IMR-90 (cell line): ENCODE measurements around the gene LIPE. TPM values are rescaled to one million over a fixed set of nuclear protein-coding genes. Genes with fewer than 3 reads are reported as not detected.
A peak's percentile ranks its signal among the peaks of the same experiment; 100 is the strongest.

Experiments used
- ATAC-seq: fragments of 200-7000 bp; cut with Tn5 transposase; 2 replicates; pipeline ENCODE4 v1.9.1; 2020; ENCODE audit warnings: low read depth, mild to moderate bottlenecking, moderate library complexity
- BruUV-seq: library from RNA; stranded (reverse); fragments of 400-500 nt; replicated peaks from 2 replicates; lab custom pipeline; 2021; lab: Mats Ljungman, UMichigan
- CTCF ChIA-PET: fragments of 300-600 bp; formaldehyde crosslinking; extraction: SDS; loops from one replicate; lab custom pipeline; 2021; ENCODE audit warnings: antibody characterized with exemption; lab: Yijun Ruan, JAX
- POLR2A ChIA-PET: fragments of 300-600 bp; sonication (Branson Sonifier 250); formaldehyde crosslinking; loops from one replicate; lab custom pipeline; 2022; ENCODE audit warnings: antibody characterized with exemption; ENCODE audit not compliant: unreplicated experiment; lab: Charles Lee
- DNase-seq: peaks from one replicate; pipeline ENCODE4 v3.0.0; 2013
- H2AFZ ChIP-seq: replicated peaks from 2 replicates; pipeline ENCODE3; 2013; ENCODE audit warnings: low read length, mild to moderate bottlenecking; ENCODE audit not compliant: poor library complexity
- H2AK5ac ChIP-seq: 2 replicates; pipeline ENCODE4 v1.6.1; 2013; ENCODE audit warnings: low read depth, low read length, inconsistent platforms
- H2AK9ac ChIP-seq: replicated peaks from 2 replicates; pipeline ENCODE3; 2013; ENCODE audit warnings: mild to moderate bottlenecking, low read depth, low read length, moderate library complexity; ENCODE audit not compliant: poor library complexity
- H2BK120ac ChIP-seq: 2 replicates; pipeline ENCODE4 v1.6.1; 2013; ENCODE audit warnings: low read depth, low read length, inconsistent platforms
- H2BK15ac ChIP-seq: 3 replicates; pipeline ENCODE4 v1.6.1; 2013; ENCODE audit warnings: low read depth, low read length, inconsistent platforms
- H2BK20ac ChIP-seq: 2 replicates; pipeline ENCODE4 v1.6.1; 2013; ENCODE audit warnings: low read depth, mild to moderate bottlenecking, inconsistent platforms, low read length, moderate library complexity
- H2BK5ac ChIP-seq: 2 replicates; pipeline ENCODE4 v1.6.1; 2013; ENCODE audit warnings: mild to moderate bottlenecking, low read depth, low read length, inconsistent platforms; ENCODE audit not compliant: poor library complexity, severe bottlenecking
- H3K14ac ChIP-seq: replicated peaks from 2 replicates; pipeline ENCODE4 v1.6.1; 2013; ENCODE audit warnings: low read depth, low read length, inconsistent platforms
- H3K18ac ChIP-seq: 2 replicates; pipeline ENCODE4 v1.6.1; 2013; ENCODE audit warnings: low read depth, low read length, control low read depth
- H3K23ac ChIP-seq: 2 replicates; pipeline ENCODE4 v1.6.1; 2013; ENCODE audit warnings: low read depth, low read length, inconsistent platforms
- H3K27ac ChIP-seq: 2 replicates; pipeline ENCODE4 v1.5.1; 2013; ENCODE audit warnings: mild to moderate bottlenecking, control low read depth, low read length; ENCODE audit not compliant: insufficient read depth
- H3K27me3 ChIP-seq: 2 replicates; pipeline ENCODE4 v1.6.1; 2013; ENCODE audit warnings: low read length; ENCODE audit not compliant: control insufficient read depth, insufficient read depth
- H3K36me3 ChIP-seq: 2 replicates; pipeline ENCODE4 v1.6.1; 2013; ENCODE audit warnings: low read length, mixed read lengths; ENCODE audit not compliant: control insufficient read depth, insufficient read depth
- H3K4ac ChIP-seq: 2 replicates; pipeline ENCODE4 v1.6.1; 2013; ENCODE audit warnings: low read depth, low read length, inconsistent platforms
- H3K4me1 ChIP-seq: 2 replicates; pipeline ENCODE4 v1.6.1; 2013; ENCODE audit warnings: low read length, mixed read lengths; ENCODE audit not compliant: control insufficient read depth, insufficient read depth
- H3K4me2 ChIP-seq: 2 replicates; pipeline ENCODE4 v1.6.1; 2013; ENCODE audit warnings: low read depth, mild to moderate bottlenecking, control low read depth, low read length, moderate library complexity
- H3K4me3 ChIP-seq: 2 replicates; pipeline ENCODE4 v1.5.1; 2013; ENCODE audit warnings: low read depth, mild to moderate bottlenecking, control low read depth, low read length, moderate library complexity; ENCODE audit not compliant: insufficient read depth
- H3K56ac ChIP-seq: 2 replicates; pipeline ENCODE4 v1.6.1; 2013; ENCODE audit warnings: low read length, inconsistent platforms; ENCODE audit not compliant: insufficient read depth; ENCODE audit errors: extremely low read depth
- H3K79me1 ChIP-seq, 2 experiments: 2 replicates each; pipeline ENCODE4 v1.6.1; 2013; ENCODE audit warnings: low read length in 2 of 2, inconsistent platforms in 1 of 2, low read depth in 1 of 2
- H3K9ac ChIP-seq: 2 replicates; pipeline ENCODE4 v1.6.1; 2013; ENCODE audit warnings: low read depth, low read length, control low read depth
- H3K9me1 ChIP-seq: 2 replicates; pipeline ENCODE4 v1.6.1; 2013; ENCODE audit warnings: low read length, inconsistent platforms; ENCODE audit not compliant: insufficient read depth
- H3K9me3 ChIP-seq: 2 replicates; pipeline ENCODE4 v1.6.1; 2013; ENCODE audit warnings: low read length; ENCODE audit not compliant: control insufficient read depth, insufficient read depth
- H4K20me1 ChIP-seq: 2 replicates; pipeline ENCODE4 v1.6.1; 2013; ENCODE audit warnings: low read length, inconsistent platforms; ENCODE audit not compliant: insufficient read depth
- H4K5ac ChIP-seq: 2 replicates; pipeline ENCODE4 v1.6.1; 2013; ENCODE audit warnings: mild to moderate bottlenecking, low read depth, low read length, control low read depth
- H4K8ac ChIP-seq, 2 experiments: 2 replicates each; pipeline ENCODE4 v1.6.1; 2013; ENCODE audit warnings: low read depth in 2 of 2, low read length in 2 of 2, control low read depth in 1 of 2, inconsistent platforms in 1 of 2
- H4K91ac ChIP-seq: 2 replicates; pipeline ENCODE4 v1.6.1; 2013; ENCODE audit warnings: low read depth, low read length, inconsistent platforms; ENCODE audit not compliant: insufficient read depth
- BHLHE40 ChIP-seq: fragments of 150-350 bp; IDR thresholded peaks from 2 replicates; pipeline ENCODE4 v1.6.1; 2016; ENCODE audit warnings: mild to moderate bottlenecking, low read depth, low read length
- CEBPB ChIP-seq: IDR thresholded peaks from 2 replicates; pipeline ENCODE4 v1.6.1; 2012; ENCODE audit warnings: low read depth, low read length, improper control_type of control experiment
- CHD1 ChIP-seq: IDR thresholded peaks from 2 replicates; pipeline ENCODE4 v1.6.1; 2012; ENCODE audit warnings: low read depth, low read length, improper control_type of control experiment
- CTCF ChIP-seq: conservative IDR thresholded peaks from 2 replicates; pipeline ENCODE4 v1.5.1; 2012; ENCODE audit warnings: mild to moderate bottlenecking, low read depth, low read length, improper control_type of control experiment
- FOS ChIP-seq: fragments of 150-350 bp; IDR thresholded peaks from 2 replicates; pipeline ENCODE4 v1.6.1; 2016; ENCODE audit warnings: low read depth, low read length
- MAFK ChIP-seq: IDR thresholded peaks from 2 replicates; pipeline ENCODE4 v1.6.1; 2012; ENCODE audit warnings: low read depth, low read length, improper control_type of control experiment
- MAZ ChIP-seq: IDR thresholded peaks from 2 replicates; pipeline ENCODE4 v1.6.1; 2012; ENCODE audit warnings: low read depth, mild to moderate bottlenecking, low read length, improper control_type of control experiment, moderate library complexity, borderline replicate concordance
- MXI1 ChIP-seq: IDR thresholded peaks from 2 replicates; pipeline ENCODE4 v1.6.1; 2012; ENCODE audit warnings: low read depth, mild to moderate bottlenecking, low read length, moderate library complexity, borderline replicate concordance
- NFE2L2 ChIP-seq: fragments of 150-350 bp; IDR thresholded peaks from 2 replicates; pipeline ENCODE4 v1.6.1; 2016; ENCODE audit warnings: low read depth, mild to moderate bottlenecking, low read length
- POLR2A ChIP-seq: IDR thresholded peaks from 2 replicates; pipeline ENCODE4 v1.6.1; 2012; ENCODE audit warnings: mild to moderate bottlenecking, low read depth, low read length
- RAD21 ChIP-seq: IDR thresholded peaks from 2 replicates; pipeline ENCODE4 v1.6.1; 2012; ENCODE audit warnings: low read length, improper control_type of control experiment
- RCOR1 ChIP-seq: IDR thresholded peaks from 2 replicates; pipeline ENCODE4 v1.6.1; 2012; ENCODE audit warnings: mild to moderate bottlenecking, low read length, improper control_type of control experiment; ENCODE audit not compliant: insufficient replicate concordance
- RFX5 ChIP-seq: IDR thresholded peaks from 2 replicates; pipeline ENCODE4 v1.8.0; 2012; ENCODE audit warnings: low read depth, mild to moderate bottlenecking, low read length, moderate library complexity
- SMC3 ChIP-seq: fragments of 150-350 bp; IDR thresholded peaks from 2 replicates; pipeline ENCODE4 v1.6.1; 2016; ENCODE audit warnings: low read depth, mild to moderate bottlenecking, antibody characterized with exemption, low read length, moderate library complexity
- WGBS, 2 experiments: methylation state at CpG; one replicate each; pipeline versions ENCODE4 v1.1.5 to v1.1.7; 2013; ENCODE audit warnings: missing lambda C conversion rate in 2 of 2; ENCODE audit not compliant: insufficient read length in 1 of 2; ENCODE audit errors: extremely low coverage in 2 of 2; 5-methylcytosine and 5-hydroxymethylcytosine counted together
- dilution Hi-C: fragments of 300-500 bp; cut with HindIII; formaldehyde crosslinking; loops from one replicate; pipeline ENCODE4 v1.14.3; 2018; ENCODE audit warnings: low sequenced_read_pairs; ENCODE audit not compliant: unreplicated experiment
- in situ Hi-C: fragments of 300-500 bp; cut with MboI; formaldehyde crosslinking; loops from 3 replicates; pipeline ENCODE4 v1.14.3; 2019; ENCODE audit warnings: low sequenced_read_pairs, inconsistent platforms, mixed read lengths
- intact Hi-C: fragments of 100-400 bp; cut with micrococcal nuclease; formaldehyde crosslinking; loops from 2 replicates; pipeline ENCODE4 v1.10.0; 2022
- polyA plus RNA-seq, 3 experiments: library from polyadenylated mRNA; depleted of rRNA; stranded (reverse); fragments of >200 nt; gene quantifications; 2 replicates each; pipeline ENCODE4 v1.2.3, GENCODE V29; 2012; ENCODE audit warnings: low replicate concordance in 1 of 3
- total RNA-seq: library from RNA; depleted of rRNA; stranded (reverse); fragments of >200 nt; gene quantifications from 2 replicates; pipeline ENCODE4 v1.2.3, GENCODE V29; 2012

The LIPE gene
- total and polyA plus RNA-seq, 2 of the 4 experiments (the other 2 are of a cell fraction): 1.1 to 5.4 TPM

GRCh38 chr19:42433503-42434260, 6.5 kb upstream of the LIPE start:
- H3K18ac ChIP-seq: no peak overlapping the region
- no peaks in the 10 kb centered on the region for H3K4me1 ChIP-seq
- no peak overlapping the region for H4K5ac ChIP-seq
- POLR2A ChIA-PET: no interaction called here
- dilution Hi-C loops: no loop called here
- no peak overlapping the region for H2BK120ac ChIP-seq
- H3K14ac ChIP-seq: no peak overlapping the region
- no peak overlapping the region for H3K56ac ChIP-seq
- BruUV-seq: no TSS peak
- no peak overlapping the region; the same call in 1 of the 2 replicates for H3K23ac ChIP-seq
- no peak overlapping the region for H2BK20ac ChIP-seq
- H2AK9ac ChIP-seq: no peak overlapping the region
- no peak overlapping the region for H3K4me3 ChIP-seq
- no peaks in the 10 kb centered on the region for H3K36me3 ChIP-seq
- no peaks in the 10 kb centered on the region for H3K27me3 ChIP-seq
- no peak overlapping the region for H3K9ac ChIP-seq
- no peak overlapping the region for H4K8ac ChIP-seq
- WGBS, 2 experiments: 35% methylated on average over 3 of the region's 9 CpGs; no CpG with 5 or more reads in 1 of the 2 experiments
- CTCF ChIA-PET: interaction anchor here (1.1 to 1.5 kb wide), 4 partner anchors 9 to 325 kb away, joined by 3 to 4 read pairs (median 3); partner anchors contain the start of gene CXCL17
- no peak for TF ChIP-seq MAFK
- no peak for TF ChIP-seq MAZ
- TF ChIP-seq CTCF: peak; percentile 60
- TF ChIP-seq NFE2L2: no peak
- TF ChIP-seq CEBPB: no peak
- no peak for TF ChIP-seq RFX5
- no peak for TF ChIP-seq MXI1
- TF ChIP-seq SMC3: peak; percentile 25; the same call in 1 of the 2 replicates
- no peak for TF ChIP-seq BHLHE40
- TF ChIP-seq CHD1: no peak
- TF ChIP-seq POLR2A: no peak
- no peak for TF ChIP-seq FOS
- TF ChIP-seq RCOR1: no peak
- TF ChIP-seq RAD21: peak; percentile 52
- no peak overlapping the region for H3K27ac ChIP-seq
- no peak overlapping the region for H3K4me2 ChIP-seq
- no peak overlapping the region for H2AK5ac ChIP-seq
- peak; percentile 65 for ATAC-seq
- DNase-seq: peak; percentile 14
- H4K91ac ChIP-seq: no peak overlapping the region
- H3K9me3 ChIP-seq: no peaks in the 10 kb centered on the region
- no peak overlapping the region for H2BK15ac ChIP-seq
- no peaks in the 10 kb centered on the region for H4K20me1 ChIP-seq
- H3K9me1 ChIP-seq: peaks cover 3% of the 10 kb centered on the region; the same call in 1 of the 2 replicates
- H2AFZ ChIP-seq: peak overlapping the region; percentile 51
- no peak overlapping the region for H3K4ac ChIP-seq
- in situ Hi-C loops: no loop called here
- intact Hi-C loops: no loop called here
- no peak overlapping the region for H2BK5ac ChIP-seq
- H3K79me1 ChIP-seq: no peaks in the 10 kb centered on the region
